PC-3 (cell line): ENCODE results near the gene PGAP2.

Source experiments
- CTCF ChIP-seq: fragments of 300-600 bp; sonication (generic); conservative IDR thresholded peaks from 2 replicates; pipeline ENCODE4 v1.5.1; 2017; ENCODE audit warnings: antibody characterized with exemption, low read depth, mild to moderate bottlenecking, low read length
- EZH2 ChIP-seq: fragments of 300-600 bp; sonication (generic); IDR thresholded peaks from one replicate; pipeline ENCODE4 v1.6.1; 2017; ENCODE audit warnings: antibody characterized with exemption, mild to moderate bottlenecking, low read length; ENCODE audit not compliant: unreplicated experiment

- no peak for TF ChIP-seq CTCF
- TF ChIP-seq EZH2, result no peak
Measured at GRCh38 chr11:3822312-3822711, 14.0 kb downstream of the PGAP2 start.
